ENCODE measurements around the gene GRID1.

Gene GRID1

DNA sequence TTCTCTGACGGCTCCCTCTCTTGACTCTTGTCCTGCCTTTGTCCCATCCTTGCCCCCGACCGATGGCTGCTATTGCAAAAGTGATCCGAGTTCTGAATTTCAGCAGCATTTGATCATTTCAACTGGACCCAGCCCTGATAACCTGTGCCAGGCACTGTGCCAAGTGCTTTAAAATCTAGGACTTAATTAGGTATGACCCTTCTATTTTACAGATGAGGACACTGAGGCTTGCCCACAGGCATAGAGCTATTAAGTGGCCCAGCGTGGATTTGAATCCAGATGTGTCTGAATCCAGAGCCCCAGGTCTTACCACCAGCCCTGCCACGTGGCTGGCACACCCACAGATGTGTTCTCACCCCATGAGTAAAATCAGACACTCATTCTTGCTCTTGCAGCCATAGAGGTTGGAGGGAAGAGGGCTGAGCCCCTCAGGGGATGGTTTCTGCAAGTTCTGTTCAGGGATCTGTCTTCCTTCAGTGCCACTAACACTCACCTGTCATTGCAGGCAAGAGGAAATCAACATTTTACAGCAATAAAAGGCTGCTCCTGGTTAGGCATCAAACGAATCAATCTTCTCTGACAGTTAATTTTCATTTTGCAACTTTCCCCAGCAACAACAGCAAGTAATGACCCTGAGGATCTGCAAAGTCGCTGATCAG lies 101.2 kb downstream of the GRID1 start:
- DNase-seq = peak; percentile 13 to 36 (median 18)

DNA sequence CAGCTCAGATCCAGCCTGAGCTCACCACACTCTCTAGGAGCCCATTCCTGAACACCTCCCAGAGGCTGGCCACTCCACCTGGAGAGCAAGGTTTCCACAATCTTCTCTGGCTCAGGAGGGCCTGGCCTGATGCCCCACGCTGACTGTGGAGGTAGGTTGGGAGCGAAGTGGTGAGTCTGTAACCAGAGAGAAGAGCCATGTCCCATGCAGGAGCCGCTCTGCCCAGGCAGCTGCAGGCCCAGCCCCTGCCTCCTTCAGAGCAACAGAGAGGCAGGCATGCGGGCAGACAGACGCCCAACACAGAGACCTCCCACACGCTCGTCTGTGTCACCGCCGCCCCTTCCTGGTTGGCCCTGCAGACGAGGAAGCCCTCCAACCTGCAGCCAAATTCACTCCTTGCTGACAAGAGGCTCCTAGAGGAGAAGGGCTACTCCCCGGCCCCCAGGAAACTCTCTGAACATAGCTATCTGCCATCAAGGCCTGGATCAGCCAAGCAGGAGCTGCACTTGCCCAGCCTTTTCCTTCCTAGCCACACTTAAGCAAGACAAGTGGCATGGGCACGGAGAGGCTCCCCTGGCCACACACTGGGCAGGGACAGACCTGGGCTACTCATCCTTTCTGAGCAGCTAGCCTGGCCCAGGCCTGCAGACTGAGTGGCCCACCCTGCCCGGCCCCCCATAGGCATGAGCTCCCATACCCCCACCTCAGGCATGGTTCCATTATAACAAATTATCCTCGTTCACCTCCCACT lies 101.9 kb downstream of the GRID1 start:
- DNase-seq = no peak

DNA sequence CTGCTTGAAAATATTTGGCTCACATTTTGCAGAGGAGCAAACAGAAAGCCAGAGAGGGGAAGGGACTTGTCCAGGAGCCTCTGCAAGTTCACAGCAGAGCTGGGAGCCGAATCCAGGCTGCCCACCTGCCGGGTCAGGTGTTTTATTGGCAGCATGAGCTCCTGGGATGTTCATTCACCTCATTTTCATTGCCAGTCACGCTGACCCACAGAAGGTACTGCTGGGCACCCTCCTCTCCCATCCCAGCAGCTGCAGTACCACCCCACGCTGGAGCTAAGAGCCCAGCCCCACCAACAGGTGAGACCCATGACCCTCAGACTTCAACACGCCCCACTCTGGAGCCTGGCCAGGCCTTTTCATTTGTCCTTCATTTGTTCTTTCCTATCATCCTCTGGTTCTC lies 102.7 kb downstream of the GRID1 start:
- DNase-seq = no peak

DNA sequence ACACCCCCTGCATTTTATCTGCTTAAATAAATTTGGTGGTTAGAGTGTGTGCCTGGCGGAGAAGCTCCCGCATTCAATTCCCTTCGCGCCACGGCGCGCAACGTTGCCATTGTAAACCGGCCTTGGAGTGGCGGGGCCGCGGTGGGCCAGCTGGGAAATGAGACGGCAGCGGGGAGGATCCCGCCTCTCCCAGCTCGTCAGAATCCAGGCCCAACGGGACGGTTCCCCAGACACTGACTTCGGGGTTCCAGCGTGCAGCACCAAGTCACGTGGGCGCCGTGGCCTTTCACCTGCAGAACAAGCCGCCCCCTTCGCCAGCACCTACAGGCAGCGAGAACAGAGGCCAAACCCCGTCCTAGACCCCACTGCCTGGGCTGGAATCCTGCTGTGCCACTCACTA lies 103.4 kb downstream of the GRID1 start:
- no peak for DNase-seq

DNA sequence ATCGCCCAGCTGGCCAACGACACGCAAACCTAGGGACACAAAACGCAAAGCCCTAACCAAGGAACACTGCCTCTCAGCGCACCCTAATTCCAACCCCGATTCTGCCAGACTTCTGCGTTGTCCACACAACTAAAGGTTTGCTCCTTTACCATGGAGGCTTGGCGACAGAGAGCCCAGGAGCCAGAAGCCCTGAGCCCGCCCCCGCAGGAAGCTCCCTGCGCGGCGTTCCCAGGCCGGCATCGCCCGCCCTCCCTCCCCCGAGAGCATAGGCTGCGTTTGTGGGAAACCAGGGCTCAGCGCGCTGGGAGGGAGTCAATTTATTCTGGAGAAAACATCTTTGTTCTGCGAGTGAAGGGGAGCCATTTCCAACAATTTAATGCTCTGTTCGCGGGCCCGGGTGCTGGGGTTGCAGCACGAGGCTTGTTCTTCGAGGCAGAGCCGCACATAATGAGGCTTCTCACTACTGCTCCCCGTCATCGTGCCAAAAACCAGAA lies 103.9 kb downstream of the GRID1 start:
- no peak for DNase-seq

DNA sequence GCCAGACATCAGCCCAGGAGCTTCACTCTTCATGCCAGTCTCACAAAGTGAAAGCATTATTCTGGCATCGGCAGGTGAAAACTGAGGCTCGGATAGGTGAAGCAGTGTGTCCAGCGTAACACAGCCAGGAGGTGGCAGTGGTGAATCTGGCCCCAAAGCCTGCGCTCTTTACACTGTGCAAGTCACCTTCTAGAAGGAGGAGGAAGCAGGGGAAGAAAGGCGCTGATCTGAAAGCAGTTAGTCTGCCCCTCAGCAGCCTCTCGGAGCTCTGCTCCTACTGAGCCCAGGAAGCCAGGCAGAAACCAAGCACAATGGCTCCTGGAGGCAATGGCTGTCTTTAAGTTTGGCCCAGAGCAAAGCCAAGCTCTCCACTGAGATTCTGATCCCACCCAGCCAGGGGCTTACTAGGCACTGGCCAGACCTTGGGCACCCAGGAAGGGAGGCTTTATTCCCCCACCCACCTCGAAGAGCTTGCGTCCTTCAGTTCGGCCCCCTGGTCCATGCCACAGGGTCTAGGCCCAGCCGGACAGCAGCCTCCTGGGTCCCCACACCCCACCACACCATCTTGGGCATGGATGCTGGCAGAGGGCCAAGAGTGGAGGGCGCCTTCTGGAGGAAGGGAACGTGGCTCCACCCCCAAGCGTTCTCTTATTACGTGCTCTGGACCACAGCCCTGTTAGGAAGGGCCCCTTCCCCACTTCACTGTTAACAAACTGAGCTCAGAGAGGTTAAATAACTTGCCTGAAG lies 104.5 kb downstream of the GRID1 start:
- peak; percentile 11 to 51 (median 30) for DNase-seq

DNA sequence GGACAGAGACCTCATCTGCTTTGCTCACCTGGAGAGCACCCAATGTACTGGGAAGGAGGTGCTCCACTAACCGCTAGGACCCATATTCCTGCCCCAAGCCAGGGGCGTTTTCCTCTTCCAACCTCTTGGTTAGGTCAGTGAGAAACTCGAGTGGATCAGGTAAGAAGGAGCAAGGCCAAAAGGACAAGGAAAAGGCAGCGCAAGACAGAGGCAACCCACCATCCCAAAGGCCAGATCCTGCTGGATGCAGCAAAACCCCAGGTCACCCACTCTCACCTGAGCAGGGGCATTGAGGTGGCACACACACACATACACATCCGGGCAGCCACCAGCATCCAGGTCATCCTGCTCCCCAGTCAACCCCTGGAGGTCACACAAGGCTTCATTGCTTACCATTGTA lies 105.1 kb downstream of the GRID1 start:
- DNase-seq = peak in 1 of 3 experiments; percentile 23

DNA sequence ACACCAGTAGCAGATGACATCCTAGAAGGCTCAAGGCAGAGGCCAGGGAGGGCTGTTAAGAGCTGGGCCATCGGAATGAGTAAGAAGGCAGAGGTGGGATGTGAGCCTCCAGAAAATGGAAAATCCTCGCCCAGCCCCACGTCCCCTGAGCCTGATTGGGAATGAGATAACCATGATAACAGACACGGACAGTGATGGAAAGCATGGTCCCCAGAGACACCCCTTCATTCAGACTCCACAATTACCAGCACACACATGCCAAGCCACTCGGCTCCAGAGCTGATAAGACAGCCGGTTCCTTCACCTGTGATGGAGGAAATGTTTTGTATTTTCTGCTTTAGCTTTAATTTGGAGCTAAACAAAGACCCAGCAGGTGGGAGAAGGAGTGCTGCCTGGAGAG lies 106.0 kb downstream of the GRID1 start:
- peak; percentile 45 to 72 (median 60) for DNase-seq

DNA sequence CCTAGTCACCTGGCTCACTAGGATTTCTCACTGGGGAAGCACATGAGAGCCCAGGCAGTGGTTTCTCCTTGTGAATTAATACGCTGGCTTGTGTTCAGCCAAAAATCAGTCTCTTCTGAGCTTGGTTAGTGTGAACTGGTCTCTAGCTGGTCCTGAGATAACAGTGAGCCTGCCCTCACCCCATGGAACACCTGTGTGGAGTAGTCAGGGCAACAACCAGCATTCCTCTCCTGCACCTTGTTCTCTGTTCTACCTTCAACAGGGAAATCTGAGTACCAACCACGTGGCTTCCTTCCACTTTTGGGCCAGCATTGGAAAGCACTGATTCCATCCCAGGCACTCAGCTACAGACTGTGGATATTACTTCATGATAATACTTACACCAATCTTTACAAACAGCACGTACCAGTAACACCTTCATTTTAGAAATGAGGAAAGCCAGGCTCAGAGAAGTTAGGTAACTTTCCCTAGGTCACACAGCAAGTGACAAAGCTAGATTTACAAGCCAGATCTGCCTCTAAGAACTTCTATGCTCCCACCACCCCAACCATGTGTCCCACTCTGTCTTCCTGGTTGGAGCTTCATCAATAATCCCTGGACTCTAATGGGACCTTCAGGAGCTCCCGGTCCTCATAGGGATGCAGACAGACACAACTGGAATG lies 106.6 kb downstream of the GRID1 start:
- no peak for DNase-seq

DNA sequence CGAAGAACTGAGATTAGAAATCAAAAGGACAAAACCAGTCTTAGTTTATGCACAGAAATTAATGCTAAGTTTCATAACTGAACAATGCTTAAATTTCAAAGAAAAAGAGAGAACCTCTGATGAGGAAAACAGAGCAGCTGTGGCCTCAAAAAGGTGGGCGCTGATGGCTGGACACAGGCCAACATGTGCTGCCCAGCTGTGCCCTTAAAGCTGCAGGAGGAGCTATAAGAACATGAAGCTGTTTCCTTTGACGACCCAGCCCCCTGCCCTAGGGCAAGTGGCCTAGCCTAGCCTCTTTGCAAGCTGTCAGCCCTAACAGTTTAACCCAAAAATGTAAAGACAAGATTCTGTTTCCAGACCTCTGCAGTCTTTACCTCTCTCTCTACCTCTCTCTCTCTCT lies 107.7 kb downstream of the GRID1 start:
- DNase-seq = peak in 2 of 3 experiments; percentile 17 to 47

DNA sequence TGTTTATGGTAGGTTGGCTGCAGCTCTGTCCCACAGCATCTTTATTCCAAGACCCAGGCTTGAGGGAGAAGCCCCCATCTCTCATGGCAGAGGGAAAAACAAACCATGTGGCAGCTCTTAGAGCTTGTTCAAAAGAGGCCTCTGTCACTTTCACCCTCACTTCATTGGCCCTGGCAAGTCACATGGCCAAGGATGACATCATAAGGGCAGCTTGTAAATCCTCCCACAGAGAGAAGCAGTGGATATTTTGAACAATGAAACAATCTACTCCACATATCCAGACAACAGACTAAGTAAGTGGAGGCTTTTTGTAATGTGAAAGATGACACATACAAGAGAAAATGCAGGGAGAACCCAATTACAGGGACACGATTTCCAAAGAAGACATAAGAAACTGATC lies 108.1 kb downstream of the GRID1 start:
- peak in 1 of 3 experiments; percentile 20 for DNase-seq

DNA sequence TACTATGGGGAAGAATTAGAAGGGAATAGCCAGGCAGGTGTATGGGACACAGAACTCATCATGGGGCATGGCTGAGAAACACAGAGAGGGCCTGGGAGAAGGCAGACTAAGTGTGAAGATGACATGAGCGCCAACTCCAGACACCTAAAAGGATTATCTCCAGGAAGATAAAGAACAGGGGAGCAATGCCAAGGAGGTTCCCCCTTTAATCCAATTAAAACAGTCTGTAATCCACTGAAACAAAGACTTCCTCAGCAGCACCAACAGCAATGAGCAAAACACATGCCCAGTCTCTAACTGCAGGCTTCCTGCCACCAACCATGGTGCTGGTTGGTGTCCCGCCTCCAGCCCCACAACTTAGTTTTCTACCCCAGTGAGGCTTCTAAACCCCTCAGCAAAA lies 108.9 kb downstream of the GRID1 start:
- DNase-seq = no peak

DNA sequence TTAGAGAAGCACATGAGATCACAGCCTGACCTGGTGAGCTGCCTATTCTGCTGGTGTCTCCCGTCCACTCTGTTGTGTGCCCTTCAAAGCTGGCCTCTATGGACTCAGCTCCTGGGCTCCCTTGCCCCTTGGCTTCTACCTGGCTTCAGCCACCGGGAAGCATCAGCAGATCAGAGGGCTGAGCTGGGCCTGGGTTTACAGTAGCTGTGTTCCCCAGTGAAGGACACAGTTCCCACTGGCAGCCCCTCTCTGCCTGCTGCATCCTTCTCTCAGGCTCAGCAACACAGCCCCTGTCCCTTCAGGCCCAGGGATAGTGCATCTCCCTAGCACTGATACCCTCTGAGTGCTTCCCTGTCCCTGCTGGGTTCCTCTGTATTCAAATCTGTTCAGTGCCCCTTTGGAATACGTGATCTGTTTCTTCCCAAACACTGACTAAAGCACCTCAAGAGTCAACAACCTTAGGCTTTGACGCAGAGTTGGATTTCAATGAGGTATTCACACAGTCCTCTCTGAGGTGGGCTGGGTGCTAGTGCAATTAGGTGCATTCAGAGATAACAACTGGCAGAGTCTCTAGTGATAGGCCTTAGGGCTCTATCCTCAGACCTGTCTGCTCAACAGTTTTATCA lies 109.8 kb downstream of the GRID1 start:
- no peak for DNase-seq

DNA sequence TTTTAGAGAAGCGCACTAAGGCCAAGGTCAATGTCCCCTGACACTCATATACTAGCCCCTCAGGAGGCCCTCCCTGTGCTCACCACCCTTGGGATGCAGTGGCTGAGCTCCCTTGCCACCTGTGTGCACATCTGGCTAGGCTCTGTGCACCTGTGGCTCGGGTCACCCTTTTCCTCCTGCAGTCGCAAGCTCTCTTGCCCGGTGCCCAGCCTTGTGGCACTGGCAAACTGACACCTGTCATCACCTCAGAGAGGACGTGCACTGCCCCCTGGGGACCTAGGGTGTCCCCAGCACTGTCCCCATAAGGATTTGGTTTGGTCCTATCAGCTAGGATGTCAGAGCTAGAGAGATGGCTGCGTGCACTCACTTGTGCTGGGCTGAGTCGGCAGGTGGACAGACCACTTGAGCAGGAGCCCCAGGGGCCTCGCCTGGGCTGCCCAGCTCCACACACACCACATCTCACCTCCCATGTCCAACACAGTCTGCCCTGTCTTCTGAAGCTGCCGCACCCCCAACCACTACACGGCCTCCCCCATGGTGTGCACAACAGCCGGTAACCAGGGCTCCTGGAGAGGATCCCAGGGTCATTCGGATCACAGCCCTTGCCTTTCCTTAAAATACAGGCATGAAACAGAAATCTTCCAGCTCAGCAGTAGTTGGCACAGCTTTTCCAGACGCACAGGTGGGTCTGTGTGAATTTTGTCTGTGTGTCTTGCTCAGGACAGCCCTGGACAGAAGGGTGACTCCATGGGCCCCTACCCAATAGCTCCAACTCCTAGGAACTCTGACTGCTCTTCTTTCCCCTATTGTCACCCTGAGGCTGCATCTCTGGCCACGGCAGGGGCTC lies 111.0 kb downstream of the GRID1 start:
- DNase-seq = peak in 1 of 3 experiments; percentile 25

DNA sequence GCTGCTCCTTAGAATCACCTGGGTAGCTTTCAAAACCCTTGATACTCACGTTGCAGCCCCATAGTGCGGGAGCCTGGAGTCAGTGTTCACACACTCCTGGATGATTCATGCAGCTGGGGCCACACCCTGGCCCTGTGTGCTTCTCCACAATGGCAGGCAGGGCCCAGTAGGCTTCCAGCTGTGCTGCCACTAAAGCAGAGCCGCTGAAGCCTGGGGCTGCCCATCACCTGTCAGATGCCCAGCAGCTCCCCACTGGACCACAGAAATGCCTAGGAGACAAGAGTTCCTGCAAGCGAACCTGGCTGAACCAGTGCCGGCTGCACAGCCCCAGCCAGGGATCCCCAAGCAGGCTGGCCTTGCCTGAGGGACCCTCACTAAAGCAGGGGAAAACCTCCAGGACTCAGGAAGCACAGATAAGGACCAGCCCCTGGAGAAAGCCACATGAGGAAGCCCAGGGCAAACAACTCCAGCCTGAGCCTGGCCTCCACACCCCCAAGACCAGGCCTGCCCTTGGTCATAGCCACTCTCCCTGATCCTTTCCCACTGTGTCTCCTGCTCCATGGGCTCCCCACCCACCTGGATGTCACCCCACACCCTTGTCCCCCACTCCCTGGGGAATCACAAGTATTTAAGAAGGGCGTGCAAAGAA lies 111.9 kb downstream of the GRID1 start:
- peak; percentile 58 to 81 (median 70) for DNase-seq

DNA sequence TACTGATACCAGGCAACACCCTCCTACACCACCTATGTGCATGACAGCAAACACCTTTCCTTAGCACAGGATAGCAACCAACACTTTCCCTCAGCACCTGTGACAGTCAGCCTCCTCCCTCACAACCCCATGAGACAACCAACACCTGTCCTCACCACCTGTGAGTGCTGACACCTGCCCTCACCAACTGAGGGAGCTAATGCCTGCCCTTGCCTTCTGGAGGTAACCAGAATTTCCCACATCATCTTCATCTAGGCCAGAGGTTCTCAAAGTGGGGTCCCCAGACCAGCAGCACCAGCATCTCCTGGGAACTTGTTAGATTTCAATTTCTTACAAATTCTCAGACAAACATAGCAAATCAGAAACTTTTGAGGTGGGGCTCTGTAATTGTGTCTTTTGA lies 112.5 kb downstream of the GRID1 start:
- peak in 1 of 3 experiments; percentile 63 for DNase-seq

DNA sequence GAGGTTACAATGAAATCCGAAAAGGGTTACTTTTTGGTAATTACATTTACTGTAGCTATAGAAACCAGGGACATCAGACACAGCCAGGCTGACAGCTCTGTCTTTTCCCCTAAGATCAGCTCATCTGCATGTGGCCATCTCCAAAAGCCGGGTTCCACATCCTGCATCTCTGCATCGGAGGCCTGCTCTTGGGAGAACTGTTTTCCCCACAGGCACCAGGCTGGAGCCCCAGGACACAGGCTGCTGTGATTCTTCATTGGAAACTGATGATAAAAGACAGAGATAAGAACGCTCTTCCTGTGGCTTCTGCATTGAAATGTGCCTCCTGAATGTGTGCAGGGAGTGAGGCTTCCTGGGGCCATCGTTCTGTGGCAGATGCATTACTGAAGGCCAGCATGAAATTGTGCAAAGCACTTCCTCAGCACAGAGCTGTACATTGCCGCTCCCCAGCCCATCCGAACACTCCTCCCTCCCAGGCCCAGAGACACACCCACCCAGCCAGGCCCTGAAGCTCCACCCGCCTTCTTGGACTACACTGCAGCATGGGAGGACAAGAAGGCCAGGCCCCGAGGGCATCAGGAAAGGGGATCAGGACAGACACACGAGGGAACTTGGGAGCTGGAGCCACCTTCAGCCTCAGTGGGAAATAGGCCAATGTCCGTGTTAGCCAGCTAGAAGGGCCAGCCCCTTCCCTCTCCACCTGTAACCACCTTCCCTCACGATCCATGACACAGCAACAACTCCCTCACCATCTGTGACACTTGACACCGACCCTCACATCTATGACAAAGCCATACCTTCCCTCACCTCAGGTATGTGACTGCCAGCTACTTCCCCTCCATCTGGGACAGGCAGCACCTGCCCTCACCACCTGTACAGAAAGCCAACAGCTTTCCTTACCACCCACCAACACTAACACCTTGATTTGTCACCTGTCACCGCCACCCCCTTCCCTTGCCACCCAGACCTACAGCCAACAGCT lies 113.2 kb downstream of the GRID1 start:
- DNase-seq = peak; percentile 10 to 30 (median 27)

DNA sequence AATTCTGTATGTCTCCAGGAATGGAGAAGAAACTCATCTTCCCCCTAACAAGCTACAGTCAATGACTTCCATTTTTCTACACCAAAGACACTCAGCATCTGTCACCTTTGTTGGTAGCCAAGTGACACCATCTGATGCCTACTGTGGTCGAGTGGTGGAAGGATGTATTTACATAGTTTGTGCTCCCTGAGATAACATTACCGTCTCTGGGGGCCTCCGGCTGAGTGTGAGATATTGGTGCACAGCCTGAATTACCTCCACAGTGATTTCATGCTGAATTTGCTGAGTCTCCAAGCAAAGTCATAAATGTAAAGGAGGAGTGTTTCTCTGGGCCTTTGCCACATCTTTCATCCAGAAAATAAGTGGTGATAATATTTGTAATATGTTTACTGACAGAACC lies 114.0 kb downstream of the GRID1 start:
- DNase-seq = peak in 1 of 3 experiments; percentile 27

DNA sequence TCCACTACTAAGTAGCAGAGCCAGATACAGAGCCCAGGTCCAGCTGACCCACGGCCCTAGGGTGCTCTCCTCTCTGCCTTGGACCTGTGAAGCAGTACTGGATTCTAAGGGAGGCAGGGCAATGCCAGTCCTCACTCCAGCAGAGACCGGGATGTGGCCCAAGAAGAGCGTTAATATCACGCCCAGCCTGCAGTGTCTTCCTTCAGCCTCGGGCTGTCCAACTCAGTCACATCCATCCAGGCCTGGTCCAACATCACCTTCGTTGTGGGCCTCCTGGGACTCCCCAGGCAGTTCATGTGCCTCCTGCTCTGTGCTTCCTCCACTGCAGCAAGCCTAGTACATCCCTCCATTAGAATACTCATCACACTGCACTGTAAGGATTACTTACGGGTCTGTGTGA lies 114.5 kb downstream of the GRID1 start:
- DNase-seq = no peak

DNA sequence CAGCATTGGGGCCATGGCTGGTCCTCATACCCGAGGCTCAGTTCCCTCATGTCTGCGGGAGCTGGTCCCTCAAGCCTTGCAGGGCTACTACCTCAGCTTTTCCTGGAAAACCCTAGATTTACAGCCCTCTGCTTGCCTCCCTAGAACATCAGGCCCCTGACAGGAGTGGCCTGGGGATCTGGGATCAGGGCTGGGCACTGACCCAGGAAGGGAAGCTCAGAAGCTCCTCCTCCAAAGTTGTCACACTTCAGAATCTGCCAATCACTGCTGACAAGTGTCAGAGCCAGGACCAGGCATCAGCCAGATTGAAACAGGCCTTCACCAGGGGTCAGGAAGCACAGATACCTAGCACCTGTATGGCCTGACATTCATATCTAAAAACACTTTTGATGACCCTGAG lies 115.2 kb downstream of the GRID1 start:
- DNase-seq = no peak
